DOHH2 (cell line): ENCODE results near the gene XK.
"Not testable (repeated sequence)": the region's sequence is repeated elsewhere in the genome, so short reads cannot be mapped to it uniquely, and the experiment has no call there.

Source experiments
- CTCF ChIP-seq: fragments of 200-600 bp; sonication (generic); IDR thresholded peaks from one replicate; pipeline ENCODE4 v1.5.1; 2014; ENCODE audit warnings: antibody characterized with exemption, mild to moderate bottlenecking, low read depth, low read length; ENCODE audit not compliant: poor library complexity, severe bottlenecking
- EZH2phosphoT487 ChIP-seq: fragments of 200-600 bp; sonication (generic); IDR thresholded peaks from 2 replicates; pipeline ENCODE4 v1.6.1; 2017; ENCODE audit warnings: borderline replicate concordance, mild to moderate bottlenecking, antibody characterized with exemption, low read length, moderate library complexity, mixed read lengths

- TF ChIP-seq CTCF, EZH2phosphoT487: not testable (repeated sequence)
Observed at GRCh38 chrX:37650879-37651278, 34.7 kb upstream of the XK start.
